ENCODE data around the gene GABBR1. TPM values are rescaled to one million over a fixed set of nuclear protein-coding genes. Genes with fewer than 3 reads are reported as not detected.

The GABBR1 gene
- total and polyA plus RNA-seq, 2 of the 13 experiments (the other 11 are each of a cell fraction or from before 2014, with no cell fraction given) = 0.07 to 0.37 TPM

DNA sequence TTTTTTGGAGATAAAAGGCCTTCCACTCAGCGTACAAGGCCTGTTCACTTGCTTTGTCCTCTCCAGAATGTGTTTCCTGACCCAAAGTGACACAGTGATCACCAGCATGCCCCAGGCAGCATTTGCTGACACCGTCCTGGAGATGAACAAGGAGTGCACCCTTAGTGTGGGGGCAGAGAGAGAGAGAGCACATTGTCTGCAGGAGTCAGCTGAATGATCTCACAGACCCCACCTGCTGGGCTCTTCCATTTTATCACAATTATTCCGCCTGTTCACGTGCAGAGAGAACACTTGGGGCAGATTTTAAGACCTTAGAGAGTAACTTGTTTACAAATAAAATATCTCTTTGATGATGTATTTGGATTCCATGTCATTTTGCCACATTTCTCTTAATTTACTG is 122.8 kb downstream of the GABBR1 start:
- in situ Hi-C loops (cut with HindIII; ENCODE audit: extremely low pct_ligation_motif_present, low pct_unique_long_range_greater_than_20kb) (no loop called here), intact Hi-C loops (cut with micrococcal nuclease; ENCODE audit: unreplicated experiment) (no loop called here)
- 4% methylated on average over 4 of the region's 4 CpGs for WGBS (ENCODE audit: low lambda C conversion rate)
- CTCF ChIA-PET (ENCODE audit: low intra/inter-chr PET ratio, low total read pairs) = no interaction called here
- no TSS peak for BruUV-seq (replicated peaks)
- Histone ChIP-seq H3K9ac (ENCODE audit: insufficient read depth, low read depth, low read length) (no peak overlapping the region), H3K27me3 (ENCODE audit: control insufficient read depth in 1 of 2, insufficient read depth in 2 of 2, low read length in 2 of 2) (peaks cover 0 to 17% of the 10 kb centered on the region in 2 experiments; a peak in 2 of 5 replicates), H3K27ac (ENCODE audit: extremely low read length, insufficient read depth, low read length) (no peak overlapping the region), H2AFZ (ENCODE audit: low read length) (no peak overlapping the region), H3K9me3 (ENCODE audit: low read length) (no peaks in the 10 kb centered on the region), H3K36me3 (replicated peaks in 1 of 2; ENCODE audit: control insufficient read depth in 1 of 2, insufficient read depth in 2 of 2, low read length in 2 of 2) (no peaks in the 10 kb centered on the region), H3K4me2 (ENCODE audit: low read depth, low read length) (no peak overlapping the region), H4K20me1 (ENCODE audit: insufficient read depth, low read length) (no peaks in the 10 kb centered on the region), H3K79me2 (ENCODE audit: insufficient read depth, low read length) (no peaks in the 10 kb centered on the region), H3K4me3 (replicated peaks in 1 of 3; ENCODE audit: insufficient read depth in 1 of 3, low read depth in 2 of 3, low read length in 3 of 3) (no peak overlapping the region), H3K4me1 (ENCODE audit: insufficient read depth, low read length) (no peaks in the 10 kb centered on the region)
- peak; percentile 68 for ATAC-seq
- FAIRE-seq = peak; percentile 64
- peak; percentile 15 for DNase-seq (ENCODE audit: low spot score)
- TF ChIP-seq, protein P1, sequence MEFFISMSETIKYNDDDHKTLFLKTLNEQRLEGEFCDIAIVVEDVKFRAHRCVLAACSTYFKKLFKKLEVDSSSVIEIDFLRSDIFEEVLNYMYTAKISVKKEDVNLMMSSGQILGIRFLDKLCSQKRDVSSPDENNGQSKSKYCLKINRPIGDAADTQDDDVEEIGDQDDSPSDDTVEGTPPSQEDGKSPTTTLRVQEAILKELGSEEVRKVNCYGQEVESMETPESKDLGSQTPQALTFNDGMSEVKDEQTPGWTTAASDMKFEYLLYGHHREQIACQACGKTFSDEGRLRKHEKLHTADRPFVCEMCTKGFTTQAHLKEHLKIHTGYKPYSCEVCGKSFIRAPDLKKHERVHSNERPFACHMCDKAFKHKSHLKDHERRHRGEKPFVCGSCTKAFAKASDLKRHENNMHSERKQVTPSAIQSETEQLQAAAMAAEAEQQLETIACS (CRISPR knock-in tag; IDR thresholded peaks at IDR 0.05) = no peak
- POLR2A ChIA-PET = no interaction called here

Small RNAs within 50 kb of the gene (small RNA-seq; reads per million reads assigned to genes)
- 0 reads per million in 3 experiments for gene SNORD32B (ENCODE audit: insufficient read depth in 2 of 3, insufficient read length in 3 of 3, low read depth in 2 of 3, low replicate concordance in 1 of 3)
- gene SUMO2P1 (ENCODE audit: insufficient read depth in 2 of 3, insufficient read length in 3 of 3, low read depth in 2 of 3, low replicate concordance in 1 of 3) = 0 reads per million in 3 experiments
- 0 reads per million in 3 experiments for gene TMEM183AP1 (ENCODE audit: insufficient read depth in 2 of 3, insufficient read length in 3 of 3, low read depth in 2 of 3, low replicate concordance in 1 of 3)

Other genes starting within 250 kb of the GABBR1 start
- not detected in 2 replicates for gene OR12D2, start 237.6 kb downstream of the GABBR1 start, total RNA-seq (2016; rRNA removed; fragmentation: Illumina TruSeq; extraction: Trizol)
- gene OR12D2, start 237.6 kb downstream of the GABBR1 start, polyA plus RNA-seq (2011; rRNA removed) = 0.05 and 0.26 TPM in 2 replicates
- not detected in 2 replicates for gene OR12D1, start 218.3 kb downstream of the GABBR1 start, total RNA-seq (2016; rRNA removed; fragmentation: Illumina TruSeq; extraction: Trizol)
- 0.05 TPM in 1 of 2 replicates, not detected in the other for gene OR12D1, start 218.3 kb downstream of the GABBR1 start, polyA plus RNA-seq (2011; rRNA removed)
- gene OR10C1, start 193.9 kb downstream of the GABBR1 start, total RNA-seq (2016; rRNA removed; fragmentation: Illumina TruSeq; extraction: Trizol) = not detected in 2 replicates
- gene OR10C1, start 193.9 kb downstream of the GABBR1 start, polyA plus RNA-seq (2011; rRNA removed) = 0.04 TPM in 1 of 2 replicates, not detected in the other
- not detected in 2 replicates for gene OR11A1, start 176.1 kb downstream of the GABBR1 start, total RNA-seq (2016; rRNA removed; fragmentation: Illumina TruSeq; extraction: Trizol)
- gene OR11A1, start 176.1 kb downstream of the GABBR1 start, polyA plus RNA-seq (2011; rRNA removed) = not detected in 2 replicates
- not detected in 2 replicates for gene OR2H1, start 176.0 kb downstream of the GABBR1 start, total RNA-seq (2016; rRNA removed; fragmentation: Illumina TruSeq; extraction: Trizol)
- gene OR2H1, start 176.0 kb downstream of the GABBR1 start, polyA plus RNA-seq (2011; rRNA removed) = 0.15 and 0.21 TPM in 2 replicates
- gene MAS1L, start 145.2 kb downstream of the GABBR1 start, total RNA-seq (2016; rRNA removed; fragmentation: Illumina TruSeq; extraction: Trizol) = not detected in 2 replicates
- gene MAS1L, start 145.2 kb downstream of the GABBR1 start, polyA plus RNA-seq (2011; rRNA removed) = not detected in 2 replicates
- 172 and 244 TPM in 2 replicates for gene UBD, start 73.5 kb downstream of the GABBR1 start, total RNA-seq (2016; rRNA removed; fragmentation: Illumina TruSeq; extraction: Trizol)
- 13.9 and 26.9 TPM in 2 replicates for gene UBD, start 73.5 kb downstream of the GABBR1 start, polyA plus RNA-seq (2011; rRNA removed)
- not detected in 2 replicates for gene OR2H2, start 48.1 kb downstream of the GABBR1 start, total RNA-seq (2016; rRNA removed; fragmentation: Illumina TruSeq; extraction: Trizol)
- not detected in 2 replicates for gene OR2H2, start 48.1 kb downstream of the GABBR1 start, polyA plus RNA-seq (2011; rRNA removed)
- not detected in 2 replicates for gene MOG, start 23.9 kb upstream of the GABBR1 start, total RNA-seq (2016; rRNA removed; fragmentation: Illumina TruSeq; extraction: Trizol)
- gene MOG, start 23.9 kb upstream of the GABBR1 start, polyA plus RNA-seq (2011; rRNA removed) = not detected in 2 replicates
- gene ZFP57, start 48.0 kb upstream of the GABBR1 start, total RNA-seq (2016; rRNA removed; fragmentation: Illumina TruSeq; extraction: Trizol) = not detected in 2 replicates
- gene ZFP57, start 48.0 kb upstream of the GABBR1 start, polyA plus RNA-seq (2011; rRNA removed) = not detected in 2 replicates
- 3.5 and 6.0 TPM in 2 replicates for gene HLA-F, start 90.3 kb upstream of the GABBR1 start, total RNA-seq (2016; rRNA removed; fragmentation: Illumina TruSeq; extraction: Trizol)
- 6.1 and 9.3 TPM in 2 replicates for gene HLA-F, start 90.3 kb upstream of the GABBR1 start, polyA plus RNA-seq (2011; rRNA removed)
- gene HLA-G, start 194.6 kb upstream of the GABBR1 start, total RNA-seq (2016; rRNA removed; fragmentation: Illumina TruSeq; extraction: Trizol) = 0.15 and 0.29 TPM in 2 replicates
- gene HLA-G, start 194.6 kb upstream of the GABBR1 start, polyA plus RNA-seq (2011; rRNA removed) = 0.30 and 0.80 TPM in 2 replicates